ENCODE results near the gene CCDC188.

Gene CCDC188

DNA sequence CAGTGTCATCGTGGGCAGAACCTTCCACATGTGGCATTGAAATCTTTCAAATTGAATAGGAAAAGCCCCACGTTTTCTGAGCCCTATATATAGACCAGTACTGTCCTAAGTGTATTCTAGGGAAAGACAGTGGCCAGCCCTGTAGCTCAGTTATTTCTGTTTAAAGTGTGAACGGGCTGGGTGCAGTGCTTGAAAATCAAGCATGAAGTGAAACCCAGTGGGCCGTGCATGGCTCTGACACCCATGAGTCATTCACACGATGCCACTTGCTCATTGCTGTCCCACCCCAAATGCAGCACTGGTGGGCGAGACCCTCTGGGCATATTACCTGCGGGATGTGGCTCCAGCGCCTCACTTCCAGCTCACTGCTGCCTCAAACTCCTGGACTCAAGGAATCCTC lies 29.8 kb upstream of the CCDC188 start (continued):
- TF ChIP-seq ZNF132 (tag by site-specific recombination; IDR thresholded peaks at IDR 0.05; ENCODE audit: borderline replicate concordance) (no peak), ZNF558 (tag by site-specific recombination; IDR thresholded peaks at IDR 0.05) (no peak), ZNF768 (tag by site-specific recombination; IDR thresholded peaks at IDR 0.05) (no peak), ZNF354C (tag by site-specific recombination; IDR thresholded peaks at IDR 0.05; ENCODE audit: borderline replicate concordance, low read depth) (no peak), ZNF544 (tag by site-specific recombination; IDR thresholded peaks at IDR 0.05) (no peak), ZNF600 (tag by site-specific recombination; IDR thresholded peaks at IDR 0.05) (no peak), ZFP41 (tag by site-specific recombination; IDR thresholded peaks at IDR 0.05; ENCODE audit: borderline replicate concordance) (no peak)
- TF ChIP-seq, protein P1, sequence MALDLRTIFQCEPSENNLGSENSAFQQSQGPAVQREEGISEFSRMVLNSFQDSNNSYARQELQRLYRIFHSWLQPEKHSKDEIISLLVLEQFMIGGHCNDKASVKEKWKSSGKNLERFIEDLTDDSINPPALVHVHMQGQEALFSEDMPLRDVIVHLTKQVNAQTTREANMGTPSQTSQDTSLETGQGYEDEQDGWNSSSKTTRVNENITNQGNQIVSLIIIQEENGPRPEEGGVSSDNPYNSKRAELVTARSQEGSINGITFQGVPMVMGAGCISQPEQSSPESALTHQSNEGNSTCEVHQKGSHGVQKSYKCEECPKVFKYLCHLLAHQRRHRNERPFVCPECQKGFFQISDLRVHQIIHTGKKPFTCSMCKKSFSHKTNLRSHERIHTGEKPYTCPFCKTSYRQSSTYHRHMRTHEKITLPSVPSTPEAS (tag by site-specific recombination; IDR thresholded peaks at IDR 0.05) = no peak
- TF ChIP-seq, protein P2, sequence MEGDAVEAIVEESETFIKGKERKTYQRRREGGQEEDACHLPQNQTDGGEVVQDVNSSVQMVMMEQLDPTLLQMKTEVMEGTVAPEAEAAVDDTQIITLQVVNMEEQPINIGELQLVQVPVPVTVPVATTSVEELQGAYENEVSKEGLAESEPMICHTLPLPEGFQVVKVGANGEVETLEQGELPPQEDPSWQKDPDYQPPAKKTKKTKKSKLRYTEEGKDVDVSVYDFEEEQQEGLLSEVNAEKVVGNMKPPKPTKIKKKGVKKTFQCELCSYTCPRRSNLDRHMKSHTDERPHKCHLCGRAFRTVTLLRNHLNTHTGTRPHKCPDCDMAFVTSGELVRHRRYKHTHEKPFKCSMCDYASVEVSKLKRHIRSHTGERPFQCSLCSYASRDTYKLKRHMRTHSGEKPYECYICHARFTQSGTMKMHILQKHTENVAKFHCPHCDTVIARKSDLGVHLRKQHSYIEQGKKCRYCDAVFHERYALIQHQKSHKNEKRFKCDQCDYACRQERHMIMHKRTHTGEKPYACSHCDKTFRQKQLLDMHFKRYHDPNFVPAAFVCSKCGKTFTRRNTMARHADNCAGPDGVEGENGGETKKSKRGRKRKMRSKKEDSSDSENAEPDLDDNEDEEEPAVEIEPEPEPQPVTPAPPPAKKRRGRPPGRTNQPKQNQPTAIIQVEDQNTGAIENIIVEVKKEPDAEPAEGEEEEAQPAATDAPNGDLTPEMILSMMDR (tag by site-specific recombination; IDR thresholded peaks at IDR 0.05) = no peak
- TF ChIP-seq, protein P3, sequence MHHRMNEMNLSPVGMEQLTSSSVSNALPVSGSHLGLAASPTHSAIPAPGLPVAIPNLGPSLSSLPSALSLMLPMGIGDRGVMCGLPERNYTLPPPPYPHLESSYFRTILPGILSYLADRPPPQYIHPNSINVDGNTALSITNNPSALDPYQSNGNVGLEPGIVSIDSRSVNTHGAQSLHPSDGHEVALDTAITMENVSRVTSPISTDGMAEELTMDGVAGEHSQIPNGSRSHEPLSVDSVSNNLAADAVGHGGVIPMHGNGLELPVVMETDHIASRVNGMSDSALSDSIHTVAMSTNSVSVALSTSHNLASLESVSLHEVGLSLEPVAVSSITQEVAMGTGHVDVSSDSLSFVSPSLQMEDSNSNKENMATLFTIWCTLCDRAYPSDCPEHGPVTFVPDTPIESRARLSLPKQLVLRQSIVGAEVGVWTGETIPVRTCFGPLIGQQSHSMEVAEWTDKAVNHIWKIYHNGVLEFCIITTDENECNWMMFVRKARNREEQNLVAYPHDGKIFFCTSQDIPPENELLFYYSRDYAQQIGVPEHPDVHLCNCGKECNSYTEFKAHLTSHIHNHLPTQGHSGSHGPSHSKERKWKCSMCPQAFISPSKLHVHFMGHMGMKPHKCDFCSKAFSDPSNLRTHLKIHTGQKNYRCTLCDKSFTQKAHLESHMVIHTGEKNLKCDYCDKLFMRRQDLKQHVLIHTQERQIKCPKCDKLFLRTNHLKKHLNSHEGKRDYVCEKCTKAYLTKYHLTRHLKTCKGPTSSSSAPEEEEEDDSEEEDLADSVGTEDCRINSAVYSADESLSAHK (tag by site-specific recombination; IDR thresholded peaks at IDR 0.05) = no peak
- TF ChIP-seq, protein P4, sequence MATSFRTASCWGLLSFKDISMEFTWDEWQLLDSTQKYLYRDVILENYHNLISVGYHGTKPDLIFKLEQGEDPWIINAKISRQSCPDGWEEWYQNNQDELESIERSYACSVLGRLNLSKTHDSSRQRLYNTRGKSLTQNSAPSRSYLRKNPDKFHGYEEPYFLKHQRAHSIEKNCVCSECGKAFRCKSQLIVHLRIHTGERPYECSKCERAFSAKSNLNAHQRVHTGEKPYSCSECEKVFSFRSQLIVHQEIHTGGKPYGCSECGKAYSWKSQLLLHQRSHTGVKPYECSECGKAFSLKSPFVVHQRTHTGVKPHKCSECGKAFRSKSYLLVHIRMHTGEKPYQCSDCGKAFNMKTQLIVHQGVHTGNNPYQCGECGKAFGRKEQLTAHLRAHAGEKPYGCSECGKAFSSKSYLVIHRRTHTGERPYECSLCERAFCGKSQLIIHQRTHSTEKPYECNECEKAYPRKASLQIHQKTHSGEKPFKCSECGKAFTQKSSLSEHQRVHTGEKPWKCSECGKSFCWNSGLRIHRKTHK (tag by site-specific recombination; IDR thresholded peaks at IDR 0.05) = no peak

DNA sequence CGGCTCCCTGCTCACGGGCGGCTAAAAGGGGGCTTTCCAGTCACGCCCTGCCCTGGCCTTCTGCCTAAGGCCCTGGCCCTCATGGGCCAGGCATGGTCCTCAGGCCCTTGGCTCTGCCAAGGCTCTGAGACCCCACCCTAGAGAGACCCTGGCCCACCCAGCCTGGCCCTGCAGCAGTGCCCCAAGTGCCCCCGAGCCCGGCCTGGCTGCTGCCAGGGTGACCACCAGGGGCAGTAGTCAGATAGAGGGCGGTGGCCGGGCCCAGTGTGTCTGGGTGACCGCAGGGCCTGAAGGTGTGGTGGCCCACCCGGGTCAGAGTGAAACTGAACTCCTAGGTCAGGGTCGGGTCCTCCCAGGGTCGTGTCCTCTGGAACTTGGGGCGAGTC lies 29.4 kb upstream of the CCDC188 start:
- Histone ChIP-seq H3K36me3 (ENCODE audit: control insufficient read depth in 2 of 2, insufficient read depth in 1 of 2, low read length in 2 of 2) (no peaks in the 10 kb centered on the region), H3K4me1 (ENCODE audit: control insufficient read depth, insufficient read depth, low read length) (no peaks in the 10 kb centered on the region), H3K4me3 (ENCODE audit: low read depth, low read length) (no peak overlapping the region), H3K9me3 (ENCODE audit: control insufficient read depth, insufficient read depth, low read depth, low read length) (no peaks in the 10 kb centered on the region), H3K27ac (ENCODE audit: extremely low read depth, low read depth, low read length) (no peak overlapping the region)
- ChIA-PET POLR2A (no interaction called here), CTCF (interaction anchor here (0.7 to 1.0 kb wide), 3 partner anchors 13 to 112 kb away, joined by 3 to 4 read pairs (median 4); no protein-coding TSS in a partner anchor)
- TF ChIP-seq EGR2 (tag by site-specific recombination; IDR thresholded peaks at IDR 0.05; ENCODE audit: low read depth) (no peak), ZNF239 (tag by site-specific recombination; IDR thresholded peaks at IDR 0.05) (no peak), ZSCAN23 (tag by site-specific recombination; IDR thresholded peaks at IDR 0.05) (no peak), MYNN (tag by site-specific recombination; IDR thresholded peaks at IDR 0.05; ENCODE audit: borderline replicate concordance) (no peak), ZNF843 (tag by site-specific recombination; IDR thresholded peaks at IDR 0.05) (no peak), GLI4 (tag by site-specific recombination; IDR thresholded peaks at IDR 0.05) (no peak), ZNF837 (tag by site-specific recombination; IDR thresholded peaks at IDR 0.05) (no peak), GLI2 (tag by site-specific recombination; IDR thresholded peaks at IDR 0.05; ENCODE audit: borderline replicate concordance, low read depth) (no peak), ZNF37A (tag by site-specific recombination; IDR thresholded peaks at IDR 0.05) (no peak), ZBTB7A (tag by site-specific recombination; IDR thresholded peaks at IDR 0.05; ENCODE audit: low read depth) (no peak), ZNF561 (tag by site-specific recombination; IDR thresholded peaks at IDR 0.05; ENCODE audit: borderline replicate concordance) (no peak), KLF8 (tag by site-specific recombination; IDR thresholded peaks at IDR 0.05) (no peak)
- TF ChIP-seq, protein P5, sequence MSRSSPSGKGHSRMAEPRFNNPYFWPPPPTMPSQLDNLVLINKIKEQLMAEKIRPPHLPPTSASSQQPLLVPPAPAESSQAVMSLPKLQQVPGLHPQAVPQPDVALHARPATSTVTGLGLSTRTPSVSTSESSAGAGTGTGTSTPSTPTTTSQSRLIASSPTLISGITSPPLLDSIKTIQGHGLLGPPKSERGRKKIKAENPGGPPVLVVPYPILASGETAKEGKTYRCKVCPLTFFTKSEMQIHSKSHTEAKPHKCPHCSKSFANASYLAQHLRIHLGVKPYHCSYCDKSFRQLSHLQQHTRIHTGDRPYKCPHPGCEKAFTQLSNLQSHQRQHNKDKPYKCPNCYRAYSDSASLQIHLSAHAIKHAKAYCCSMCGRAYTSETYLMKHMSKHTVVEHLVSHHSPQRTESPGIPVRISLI (tag by site-specific recombination; IDR thresholded peaks at IDR 0.05) = no peak
- TF ChIP-seq, protein P6, sequence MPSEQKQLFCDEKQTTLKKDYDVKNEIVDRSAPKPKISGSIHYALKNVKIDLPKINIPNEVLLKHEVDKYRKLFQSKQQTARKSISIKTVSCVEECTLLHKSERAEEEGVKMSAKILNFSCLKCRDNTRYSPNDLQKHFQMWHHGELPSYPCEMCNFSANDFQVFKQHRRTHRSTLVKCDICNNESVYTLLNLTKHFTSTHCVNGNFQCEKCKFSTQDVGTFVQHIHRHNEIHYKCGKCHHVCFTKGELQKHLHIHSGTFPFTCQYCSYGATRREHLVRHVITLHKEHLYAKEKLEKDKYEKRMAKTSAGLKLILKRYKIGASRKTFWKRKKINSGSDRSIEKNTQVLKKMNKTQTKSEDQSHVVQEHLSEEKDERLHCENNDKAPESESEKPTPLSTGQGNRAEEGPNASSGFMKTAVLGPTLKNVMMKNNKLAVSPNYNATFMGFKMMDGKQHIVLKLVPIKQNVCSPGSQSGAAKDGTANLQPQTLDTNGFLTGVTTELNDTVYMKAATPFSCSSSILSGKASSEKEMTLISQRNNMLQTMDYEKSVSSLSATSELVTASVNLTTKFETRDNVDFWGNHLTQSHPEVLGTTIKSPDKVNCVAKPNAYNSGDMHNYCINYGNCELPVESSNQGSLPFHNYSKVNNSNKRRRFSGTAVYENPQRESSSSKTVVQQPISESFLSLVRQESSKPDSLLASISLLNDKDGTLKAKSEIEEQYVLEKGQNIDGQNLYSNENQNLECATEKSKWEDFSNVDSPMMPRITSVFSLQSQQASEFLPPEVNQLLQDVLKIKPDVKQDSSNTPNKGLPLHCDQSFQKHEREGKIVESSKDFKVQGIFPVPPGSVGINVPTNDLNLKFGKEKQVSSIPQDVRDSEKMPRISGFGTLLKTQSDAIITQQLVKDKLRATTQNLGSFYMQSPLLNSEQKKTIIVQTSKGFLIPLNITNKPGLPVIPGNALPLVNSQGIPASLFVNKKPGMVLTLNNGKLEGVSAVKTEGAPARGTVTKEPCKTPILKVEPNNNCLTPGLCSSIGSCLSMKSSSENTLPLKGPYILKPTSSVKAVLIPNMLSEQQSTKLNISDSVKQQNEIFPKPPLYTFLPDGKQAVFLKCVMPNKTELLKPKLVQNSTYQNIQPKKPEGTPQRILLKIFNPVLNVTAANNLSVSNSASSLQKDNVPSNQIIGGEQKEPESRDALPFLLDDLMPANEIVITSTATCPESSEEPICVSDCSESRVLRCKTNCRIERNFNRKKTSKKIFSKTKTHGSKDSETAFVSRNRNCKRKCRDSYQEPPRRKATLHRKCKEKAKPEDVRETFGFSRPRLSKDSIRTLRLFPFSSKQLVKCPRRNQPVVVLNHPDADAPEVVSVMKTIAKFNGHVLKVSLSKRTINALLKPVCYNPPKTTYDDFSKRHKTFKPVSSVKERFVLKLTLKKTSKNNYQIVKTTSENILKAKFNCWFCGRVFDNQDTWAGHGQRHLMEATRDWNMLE (tag by site-specific recombination; conservative IDR thresholded peaks at IDR 0.05; ENCODE audit: low read depth) = no peak
